GM23338 (cell line): ENCODE measurements around the gene DFFA. TPM values are rescaled to one million over a fixed set of nuclear protein-coding genes. Genes with fewer than 3 reads are reported as not detected.
A peak's percentile ranks its signal among the peaks of the same experiment; 100 is the strongest.
"Not testable (repeated sequence)": the region's sequence is repeated elsewhere in the genome, so short reads cannot be mapped to it uniquely, and the experiment has no call there.

ENCODE experiments used
- ATAC-seq: fragments of 200-7000 bp; cut with Tn5 transposase; 3 replicates; pipeline ENCODE4 v1.9.1; 2020
- DNase-seq: peaks from one replicate; pipeline ENCODE4 v3.0.0-alpha.2; 2015; ENCODE audit warnings: low spot score
- H2AFZ ChIP-seq: fragments of 200-600 bp; sonication (generic); 2 replicates; pipeline ENCODE4 v1.8.0; 2016; ENCODE audit warnings: antibody characterized with exemption, mild to moderate bottlenecking, moderate library complexity
- H3F3A ChIP-seq: fragments of 200-600 bp; sonication (generic); replicated peaks from 2 replicates; pipeline ENCODE4 v1.8.0; 2017; ENCODE audit warnings: antibody characterized with exemption, mixed run types, low read depth
- H3K27ac ChIP-seq: fragments of 200-600 bp; sonication (generic); 2 replicates; pipeline ENCODE4 v1.6.1; 2016; ENCODE audit warnings: low read depth
- H3K27me3 ChIP-seq: fragments of 200-600 bp; sonication (generic); 2 replicates; pipeline ENCODE4 v1.8.0; 2016; ENCODE audit warnings: mild to moderate bottlenecking, mixed run types, moderate library complexity; ENCODE audit not compliant: insufficient read depth
- H3K36me3 ChIP-seq: fragments of 200-600 bp; sonication (generic); 2 replicates; pipeline ENCODE4 v1.8.0; 2016; ENCODE audit warnings: mild to moderate bottlenecking; ENCODE audit not compliant: insufficient read depth
- H3K4me1 ChIP-seq: fragments of 200-600 bp; sonication (generic); 2 replicates; pipeline ENCODE4 v1.8.0; 2016; ENCODE audit warnings: mild to moderate bottlenecking, moderate library complexity; ENCODE audit not compliant: insufficient read depth
- H3K4me2 ChIP-seq: fragments of 200-600 bp; sonication (generic); 2 replicates; pipeline ENCODE4 v1.7.1; 2017; ENCODE audit warnings: mixed run types
- H3K4me3 ChIP-seq: fragments of 200-600 bp; sonication (generic); 2 replicates; pipeline ENCODE4 v1.6.1; 2016; ENCODE audit warnings: mixed run types
- H3K79me2 ChIP-seq: fragments of 200-600 bp; sonication (generic); replicated peaks from 2 replicates; pipeline ENCODE4 v1.8.0; 2017; ENCODE audit warnings: mild to moderate bottlenecking; ENCODE audit not compliant: insufficient read depth
- H3K9me2 ChIP-seq: fragments of 200-600 bp; sonication (generic); 2 replicates; pipeline ENCODE4 v1.8.0; 2017; ENCODE audit not compliant: insufficient read depth
- H4K20me1 ChIP-seq: fragments of 200-600 bp; sonication (generic); replicated peaks from 2 replicates; pipeline ENCODE4 v1.8.0; 2017; ENCODE audit warnings: mild to moderate bottlenecking; ENCODE audit not compliant: insufficient read depth
- H3K27ac Mint-ChIP-seq: 2 replicates; pipeline ENCODE4 v1.8.0; 2020; ENCODE audit warnings: inconsistent platforms, mild to moderate bottlenecking, moderate library complexity, mixed read lengths
- H3K27me3 Mint-ChIP-seq: 3 replicates; pipeline ENCODE4 v1.8.0; 2022; ENCODE audit warnings: low read depth, mild to moderate bottlenecking, moderate library complexity, mixed read lengths, inconsistent platforms; ENCODE audit not compliant: insufficient read depth, poor library complexity
- H3K36me3 Mint-ChIP-seq: 3 replicates; pipeline ENCODE4 v1.8.0; 2021; ENCODE audit warnings: low read depth, mild to moderate bottlenecking, inconsistent platforms, moderate library complexity, mixed read lengths
- H3K4me1 Mint-ChIP-seq: 3 replicates; pipeline ENCODE4 v1.8.0; 2020; ENCODE audit warnings: mild to moderate bottlenecking, inconsistent platforms, mixed read lengths
- H3K4me3 Mint-ChIP-seq: 3 replicates; pipeline ENCODE4 v1.8.0; 2021; ENCODE audit warnings: moderate library complexity, mild to moderate bottlenecking, inconsistent platforms, mixed read lengths
- H3K9me3 Mint-ChIP-seq: 3 replicates; pipeline ENCODE4 v1.8.0; 2020; ENCODE audit warnings: moderate library complexity, mild to moderate bottlenecking, inconsistent platforms, mixed read lengths
- STAT1 ChIP-seq: IDR thresholded peaks from one replicate; pipeline ENCODE4 v1.6.1; 2016; ENCODE audit warnings: antibody characterized with exemption; ENCODE audit not compliant: unreplicated experiment
- ZNF114 ChIP-seq: fragments of 250-450 bp; sonication (Bioruptor Pico); IDR thresholded peaks from 2 replicates; pipeline ENCODE4 v1.5.0; 2020; ENCODE audit warnings: mild to moderate bottlenecking, moderate library complexity
- polyA plus RNA-seq: library from polyadenylated mRNA; unstranded; fragments of >200 nt; fragmentation: Nextera tagmentation; extraction: Ambion mirVana; gene quantifications from 2 replicates; pipeline ENCODE4 v1.2.1, GENCODE V29; 2016
- total RNA-seq: library from RNA; depleted of rRNA; stranded (reverse); fragments of >200 nt; shearing (Covaris generic); gene quantifications from 2 replicates; pipeline ENCODE4 v1.2.3, GENCODE V29; 2014
- TF ChIP-seq, protein P1 (sequence below): fragments of 250-450 bp; sonication (Bioruptor Pico); IDR thresholded peaks from 2 replicates; pipeline ENCODE4 v1.5.0; 2020; ENCODE audit warnings: mild to moderate bottlenecking, moderate library complexity

The DFFA gene
- total and polyA plus RNA-seq, 2 experiments from 2014 or later, result 65.2 to 82.0 TPM

DNA sequence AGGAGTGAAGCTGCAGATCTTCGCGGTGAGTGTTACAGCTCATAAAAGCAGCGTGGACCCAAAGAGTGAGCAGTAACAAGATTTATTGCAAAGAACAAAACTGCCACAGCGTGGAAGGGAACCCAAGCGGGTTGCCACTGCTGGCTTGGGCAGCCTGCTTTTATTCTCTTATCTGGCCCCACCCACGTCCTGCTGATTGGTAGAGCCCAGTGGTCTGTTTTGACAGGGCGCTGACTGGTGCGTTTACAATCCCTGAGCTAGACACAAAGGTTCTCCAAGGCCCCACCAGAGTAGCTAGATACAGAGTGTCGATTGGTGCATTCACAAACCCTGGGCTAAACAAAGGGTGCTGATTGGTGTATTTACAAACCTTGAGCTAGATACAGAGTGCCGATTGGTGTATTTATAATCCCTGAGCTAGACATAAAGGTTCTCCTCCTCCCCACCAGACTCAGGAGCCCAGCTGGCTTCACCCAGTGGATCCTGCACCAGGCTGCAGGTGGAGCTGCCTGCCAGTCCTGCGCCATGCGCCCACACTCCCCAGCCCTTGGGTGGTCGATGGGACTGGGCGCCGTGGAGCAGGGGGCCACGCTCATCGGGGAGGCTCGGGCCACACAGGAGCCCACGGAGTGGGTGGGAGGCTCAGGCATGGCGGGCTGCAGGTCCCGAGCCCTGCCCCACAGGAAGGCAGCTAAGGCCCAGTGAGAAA, 46.3 kb downstream of the DFFA start:
- H3K36me3 ChIP-seq, H3K4me3 Mint-ChIP-seq, H4K20me1 ChIP-seq, H3K9me2 ChIP-seq, H3K9me3 Mint-ChIP-seq, H3K4me2 ChIP-seq, H3K4me1 ChIP-seq, ATAC-seq, H3K79me2 ChIP-seq, H2AFZ ChIP-seq, H3K27me3 ChIP-seq, H3K4me3 ChIP-seq, DNase-seq: not testable (repeated sequence)
- Histone ChIP-seq H3K27ac (0 out of 2 replicates have a peak overlapping the region, but pooled peaks have one; percentile 45), H3F3A (peaks cover 14% of the 10 kb centered on the region)
- H3K27me3 Mint-ChIP-seq, result peaks cover 12% of the 10 kb centered on the region
- peaks cover 13% of the 10 kb centered on the region for H3K36me3 Mint-ChIP-seq
- H3K27ac Mint-ChIP-seq, result peak overlapping the region; percentile 89
- H3K4me1 Mint-ChIP-seq, result peaks cover 11% of the 10 kb centered on the region

DNA sequence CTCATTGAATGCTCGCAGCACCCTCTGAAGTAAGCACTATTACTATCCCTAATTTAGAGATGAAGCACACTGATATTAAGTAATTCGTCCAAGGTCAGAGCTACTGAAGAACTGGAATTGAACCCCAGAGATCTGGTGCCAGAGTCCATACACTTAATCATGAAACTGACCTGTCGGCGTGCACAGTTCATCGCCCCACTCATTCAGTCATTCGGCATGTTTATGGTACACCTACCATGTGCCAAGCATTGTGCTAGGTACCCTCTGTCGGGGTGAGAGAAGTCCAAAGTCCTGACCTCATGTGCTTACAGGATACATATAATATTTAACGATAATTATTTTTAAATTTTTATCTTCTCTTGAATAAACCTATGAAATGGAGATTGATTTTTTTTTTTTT, 47.7 kb downstream of the DFFA start:
- Histone ChIP-seq H3K79me2 (no peaks in the 10 kb centered on the region), H3K27ac (no peak overlapping the region; the same call in 1 of the 2 replicates), H4K20me1 (no peaks in the 10 kb centered on the region), H3F3A (peaks cover 15% of the 10 kb centered on the region; the same call in 1 of the 2 replicates), H3K27me3 (no peaks in the 10 kb centered on the region), H2AFZ (no peak overlapping the region), H3K4me3 (no peak overlapping the region), H3K36me3 (peaks cover 15% of the 10 kb centered on the region), H3K4me2 (no peak overlapping the region), H3K4me1 (no peaks in the 10 kb centered on the region), H3K9me2 (no peaks in the 10 kb centered on the region)
- Mint-ChIP-seq H3K9me3 (no peaks in the 10 kb centered on the region), H3K27me3 (peaks cover 7% of the 10 kb centered on the region), H3K4me3 (no peak overlapping the region), H3K4me1 (peaks cover 5% of the 10 kb centered on the region), H3K36me3 (peaks cover 26% of the 10 kb centered on the region), H3K27ac (no peak overlapping the region)
- DNase-seq, result no peak
- no peak for TF ChIP-seq ZNF114 (CRISPR knock-in tag)
- no peak for TF ChIP-seq STAT1
- TF ChIP-seq, protein P1, sequence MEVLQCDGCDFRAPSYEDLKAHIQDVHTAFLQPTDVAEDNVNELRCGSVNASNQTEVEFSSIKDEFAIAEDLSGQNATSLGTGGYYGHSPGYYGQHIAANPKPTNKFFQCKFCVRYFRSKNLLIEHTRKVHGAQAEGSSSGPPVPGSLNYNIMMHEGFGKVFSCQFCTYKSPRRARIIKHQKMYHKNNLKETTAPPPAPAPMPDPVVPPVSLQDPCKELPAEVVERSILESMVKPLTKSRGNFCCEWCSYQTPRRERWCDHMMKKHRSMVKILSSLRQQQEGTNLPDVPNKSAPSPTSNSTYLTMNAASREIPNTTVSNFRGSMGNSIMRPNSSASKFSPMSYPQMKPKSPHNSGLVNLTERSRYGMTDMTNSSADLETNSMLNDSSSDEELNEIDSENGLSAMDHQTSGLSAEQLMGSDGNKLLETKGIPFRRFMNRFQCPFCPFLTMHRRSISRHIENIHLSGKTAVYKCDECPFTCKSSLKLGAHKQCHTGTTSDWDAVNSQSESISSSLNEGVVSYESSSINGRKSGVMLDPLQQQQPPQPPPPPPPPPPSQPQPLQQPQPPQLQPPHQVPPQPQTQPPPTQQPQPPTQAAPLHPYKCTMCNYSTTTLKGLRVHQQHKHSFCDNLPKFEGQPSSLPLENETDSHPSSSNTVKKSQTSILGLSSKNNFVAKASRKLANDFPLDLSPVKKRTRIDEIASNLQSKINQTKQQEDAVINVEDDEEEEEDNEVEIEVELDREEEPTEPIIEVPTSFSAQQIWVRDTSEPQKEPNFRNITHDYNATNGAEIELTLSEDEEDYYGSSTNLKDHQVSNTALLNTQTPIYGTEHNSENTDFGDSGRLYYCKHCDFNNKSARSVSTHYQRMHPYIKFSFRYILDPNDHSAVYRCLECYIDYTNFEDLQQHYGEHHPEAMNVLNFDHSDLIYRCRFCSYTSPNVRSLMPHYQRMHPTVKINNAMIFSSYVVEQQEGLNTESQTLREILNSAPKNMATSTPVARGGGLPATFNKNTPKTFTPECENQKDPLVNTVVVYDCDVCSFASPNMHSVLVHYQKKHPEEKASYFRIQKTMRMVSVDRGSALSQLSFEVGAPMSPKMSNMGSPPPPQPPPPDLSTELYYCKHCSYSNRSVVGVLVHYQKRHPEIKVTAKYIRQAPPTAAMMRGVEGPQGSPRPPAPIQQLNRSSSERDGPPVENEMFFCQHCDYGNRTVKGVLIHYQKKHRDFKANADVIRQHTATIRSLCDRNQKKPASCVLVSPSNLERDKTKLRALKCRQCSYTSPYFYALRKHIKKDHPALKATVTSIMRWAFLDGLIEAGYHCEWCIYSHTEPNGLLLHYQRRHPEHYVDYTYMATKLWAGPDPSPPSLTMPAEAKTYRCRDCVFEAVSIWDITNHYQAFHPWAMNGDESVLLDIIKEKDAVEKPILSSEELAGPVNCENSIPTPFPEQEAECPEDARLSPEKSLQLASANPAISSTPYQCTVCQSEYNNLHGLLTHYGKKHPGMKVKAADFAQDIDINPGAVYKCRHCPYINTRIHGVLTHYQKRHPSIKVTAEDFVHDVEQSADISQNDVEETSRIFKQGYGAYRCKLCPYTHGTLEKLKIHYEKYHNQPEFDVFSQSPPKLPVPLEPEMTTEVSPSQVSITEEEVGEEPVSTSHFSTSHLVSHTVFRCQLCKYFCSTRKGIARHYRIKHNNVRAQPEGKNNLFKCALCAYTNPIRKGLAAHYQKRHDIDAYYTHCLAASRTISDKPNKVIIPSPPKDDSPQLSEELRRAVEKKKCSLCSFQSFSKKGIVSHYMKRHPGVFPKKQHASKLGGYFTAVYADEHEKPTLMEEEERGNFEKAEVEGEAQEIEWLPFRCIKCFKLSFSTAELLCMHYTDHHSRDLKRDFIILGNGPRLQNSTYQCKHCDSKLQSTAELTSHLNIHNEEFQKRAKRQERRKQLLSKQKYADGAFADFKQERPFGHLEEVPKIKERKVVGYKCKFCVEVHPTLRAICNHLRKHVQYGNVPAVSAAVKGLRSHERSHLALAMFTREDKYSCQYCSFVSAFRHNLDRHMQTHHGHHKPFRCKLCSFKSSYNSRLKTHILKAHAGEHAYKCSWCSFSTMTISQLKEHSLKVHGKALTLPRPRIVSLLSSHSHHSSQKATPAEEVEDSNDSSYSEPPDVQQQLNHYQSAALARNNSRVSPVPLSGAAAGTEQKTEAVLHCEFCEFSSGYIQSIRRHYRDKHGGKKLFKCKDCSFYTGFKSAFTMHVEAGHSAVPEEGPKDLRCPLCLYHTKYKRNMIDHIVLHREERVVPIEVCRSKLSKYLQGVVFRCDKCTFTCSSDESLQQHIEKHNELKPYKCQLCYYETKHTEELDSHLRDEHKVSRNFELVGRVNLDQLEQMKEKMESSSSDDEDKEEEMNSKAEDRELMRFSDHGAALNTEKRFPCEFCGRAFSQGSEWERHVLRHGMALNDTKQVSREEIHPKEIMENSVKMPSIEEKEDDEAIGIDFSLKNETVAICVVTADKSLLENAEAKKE (CRISPR knock-in tag), result no peak
- no peak for ATAC-seq
